ENCODE data around the gene RPLP2.

DNA sequence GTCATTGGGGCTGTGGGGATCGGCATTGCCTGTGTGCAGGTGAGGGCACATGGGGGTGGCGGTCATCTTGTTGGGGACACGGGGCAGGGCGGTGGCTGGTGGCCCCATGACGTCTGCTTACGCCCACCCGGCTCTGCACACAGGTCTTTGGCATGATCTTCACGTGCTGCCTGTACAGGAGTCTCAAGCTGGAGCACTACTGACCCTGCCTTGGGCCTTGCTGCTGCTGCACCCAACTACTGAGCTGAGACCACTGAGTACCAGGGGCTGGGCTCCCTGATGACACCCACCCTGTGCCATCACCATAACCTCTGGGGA is 28.2 kb downstream of the RPLP2 start:
- no peak for TF ChIP-seq MYC (IDR thresholded peaks at IDR 0.05; ENCODE audit: low read depth, low read length)
- TF ChIP-seq, protein P1, sequence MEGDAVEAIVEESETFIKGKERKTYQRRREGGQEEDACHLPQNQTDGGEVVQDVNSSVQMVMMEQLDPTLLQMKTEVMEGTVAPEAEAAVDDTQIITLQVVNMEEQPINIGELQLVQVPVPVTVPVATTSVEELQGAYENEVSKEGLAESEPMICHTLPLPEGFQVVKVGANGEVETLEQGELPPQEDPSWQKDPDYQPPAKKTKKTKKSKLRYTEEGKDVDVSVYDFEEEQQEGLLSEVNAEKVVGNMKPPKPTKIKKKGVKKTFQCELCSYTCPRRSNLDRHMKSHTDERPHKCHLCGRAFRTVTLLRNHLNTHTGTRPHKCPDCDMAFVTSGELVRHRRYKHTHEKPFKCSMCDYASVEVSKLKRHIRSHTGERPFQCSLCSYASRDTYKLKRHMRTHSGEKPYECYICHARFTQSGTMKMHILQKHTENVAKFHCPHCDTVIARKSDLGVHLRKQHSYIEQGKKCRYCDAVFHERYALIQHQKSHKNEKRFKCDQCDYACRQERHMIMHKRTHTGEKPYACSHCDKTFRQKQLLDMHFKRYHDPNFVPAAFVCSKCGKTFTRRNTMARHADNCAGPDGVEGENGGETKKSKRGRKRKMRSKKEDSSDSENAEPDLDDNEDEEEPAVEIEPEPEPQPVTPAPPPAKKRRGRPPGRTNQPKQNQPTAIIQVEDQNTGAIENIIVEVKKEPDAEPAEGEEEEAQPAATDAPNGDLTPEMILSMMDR (IDR thresholded peaks at IDR 0.05; ENCODE audit: low read depth, low read length), result no peak
- peak; percentile 5 for TF ChIP-seq POLR2A (IDR thresholded peaks at IDR 0.05; ENCODE audit: extremely low read depth, insufficient read length)
- no peak for TF ChIP-seq MAX (IDR thresholded peaks at IDR 0.05; ENCODE audit: low read depth, low read length)

All from NB4 (cell line).